ENCODE results near the gene LDB3. TPM values are rescaled to one million over a fixed set of nuclear protein-coding genes. Genes with fewer than 3 reads are reported as not detected.
A peak's percentile ranks its signal among the peaks of the same experiment; 100 is the strongest.

The LDB3 gene
- total and polyA plus RNA-seq, 12 donors: 162 to 1,738 (median 1,513) TPM

GRCh38 chr10:86742230-86742629 lies 73.9 kb downstream of the LDB3 start:
- H3K4me1 ChIP-seq: peaks cover 0 to 23% (median 0%) of the 10 kb centered on the region in 9 donors
- ATAC-seq: peak; percentile 18 to 59 (median 40)

GRCh38 chr10:86744067-86744725 lies 75.9 kb downstream of the LDB3 start:
- Histone ChIP-seq H3K4me3 (no peak overlapping the region), H3K36me3 (no peaks in the 10 kb centered on the region), H3K4me1 (peaks cover 0 to 35% (median 9%) of the 10 kb centered on the region in 9 donors), H3K27ac (peak overlapping the region in 3 of 10 donors; percentile 0 to 49 (median 27)), H3K9me3 (no peaks in the 10 kb centered on the region), H3K27me3 (peaks cover 0 to 82% (median 39%) of the 10 kb centered on the region in 7 donors)
- intact Hi-C loops (cut with DNase I): no loop called here
- ATAC-seq: no peak
- TF ChIP-seq, protein P1, sequence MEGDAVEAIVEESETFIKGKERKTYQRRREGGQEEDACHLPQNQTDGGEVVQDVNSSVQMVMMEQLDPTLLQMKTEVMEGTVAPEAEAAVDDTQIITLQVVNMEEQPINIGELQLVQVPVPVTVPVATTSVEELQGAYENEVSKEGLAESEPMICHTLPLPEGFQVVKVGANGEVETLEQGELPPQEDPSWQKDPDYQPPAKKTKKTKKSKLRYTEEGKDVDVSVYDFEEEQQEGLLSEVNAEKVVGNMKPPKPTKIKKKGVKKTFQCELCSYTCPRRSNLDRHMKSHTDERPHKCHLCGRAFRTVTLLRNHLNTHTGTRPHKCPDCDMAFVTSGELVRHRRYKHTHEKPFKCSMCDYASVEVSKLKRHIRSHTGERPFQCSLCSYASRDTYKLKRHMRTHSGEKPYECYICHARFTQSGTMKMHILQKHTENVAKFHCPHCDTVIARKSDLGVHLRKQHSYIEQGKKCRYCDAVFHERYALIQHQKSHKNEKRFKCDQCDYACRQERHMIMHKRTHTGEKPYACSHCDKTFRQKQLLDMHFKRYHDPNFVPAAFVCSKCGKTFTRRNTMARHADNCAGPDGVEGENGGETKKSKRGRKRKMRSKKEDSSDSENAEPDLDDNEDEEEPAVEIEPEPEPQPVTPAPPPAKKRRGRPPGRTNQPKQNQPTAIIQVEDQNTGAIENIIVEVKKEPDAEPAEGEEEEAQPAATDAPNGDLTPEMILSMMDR (IDR thresholded peaks at IDR 0.05): no peak
- WGBS, 2 donors: 74 to 81% methylated on average over 7 of the region's 7 CpGs
- DNase-seq: no peak

More at GRCh38 chr10:86742230-86742629, 73.9 kb downstream of the LDB3 start:
- TF ChIP-seq, protein P1 (IDR thresholded peaks at IDR 0.05): no peak
- no peak for DNase-seq
- Histone ChIP-seq H3K27me3 (peaks cover 0 to 88% (median 41%) of the 10 kb centered on the region in 7 donors), H3K27ac (peak overlapping the region in 3 of 10 donors; percentile 6 to 46 (median 16)), H3K36me3 (no peaks in the 10 kb centered on the region), H3K4me3 (no peak overlapping the region), H3K9me3 (no peaks in the 10 kb centered on the region)
- 65 to 87% methylated on average over 1 of the region's 1 CpG for WGBS, 2 donors
- intact Hi-C loops (cut with DNase I): no loop called here

GRCh38 chr10:86747796-86748581 lies 79.7 kb downstream of the LDB3 start:
- TF ChIP-seq, protein P1 (IDR thresholded peaks at IDR 0.05): no peak
- ATAC-seq: peak in 3 of 8 donors; percentile 24 to 54 (median 34)
- Histone ChIP-seq H3K36me3 (no peaks in the 10 kb centered on the region), H3K27me3 (peaks cover 0 to 82% (median 38%) of the 10 kb centered on the region in 7 donors), H3K4me3 (no peak overlapping the region), H3K27ac (no peak overlapping the region), H3K9me3 (no peaks in the 10 kb centered on the region), H3K4me1 (peaks cover 0 to 32% (median 9%) of the 10 kb centered on the region in 9 donors)
- intact Hi-C loops (cut with DNase I): no loop called here
- no peak for DNase-seq
- 48 to 59% methylated on average over 7 of the region's 7 CpGs for WGBS, 2 donors

DNA sequence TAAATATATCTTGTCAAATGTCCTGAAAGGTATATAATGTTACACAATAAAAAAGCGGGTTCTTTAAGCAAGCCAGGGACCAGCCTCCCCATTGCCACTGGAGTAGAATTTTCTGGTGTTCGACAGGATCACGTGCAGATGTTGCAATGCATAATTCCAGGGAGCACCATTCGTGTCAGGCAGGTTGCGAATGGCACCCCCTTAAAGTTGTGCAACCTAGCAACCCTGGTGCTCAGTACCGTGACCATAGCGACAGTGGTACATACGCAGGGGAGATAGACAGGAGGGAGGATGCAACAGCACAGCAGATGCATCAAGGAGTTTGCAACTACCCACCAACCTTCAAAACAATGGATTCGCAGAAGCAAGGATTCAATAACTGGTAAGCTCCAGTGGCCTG lies 81.5 kb downstream of the LDB3 start:
- Histone ChIP-seq H3K4me3 (no peak overlapping the region), H3K9me3 (no peaks in the 10 kb centered on the region), H3K36me3 (no peaks in the 10 kb centered on the region), H3K4me1 (peaks cover 0 to 38% (median 13%) of the 10 kb centered on the region in 9 donors), H3K27me3 (peaks cover 0 to 80% (median 33%) of the 10 kb centered on the region in 7 donors), H3K27ac (no peak overlapping the region)
- DNase-seq (no peak), ATAC-seq (no peak)
- WGBS, 2 donors: 93 to 96% methylated on average over 9 of the region's 9 CpGs
- TF ChIP-seq, protein P1 (IDR thresholded peaks at IDR 0.05): no peak
- intact Hi-C loops (cut with DNase I): loop anchor here in 1 of 10 donors (10.0 kb wide), 1 partner anchor 135 kb away; no protein-coding TSS in a partner anchor

All from heart right ventricle (tissue), 16 donors.